Osteoblast (primary cell): ENCODE data around the gene HDAC4. TPM values are rescaled to one million over a fixed set of nuclear protein-coding genes. Genes with fewer than 3 reads are reported as not detected.

Source experiments
- DNase-seq: peaks from one replicate; pipeline ENCODE4 v3.0.0; 2011; ENCODE audit warnings: low spot score, mixed read lengths; ENCODE audit not compliant: insufficient read length; ENCODE audit errors: missing footprints
- H2AFZ ChIP-seq: 2 replicates; pipeline ENCODE4 v1.6.0; 2011; ENCODE audit warnings: mild to moderate bottlenecking, low read length
- H3K27ac ChIP-seq: 2 replicates; pipeline ENCODE4 v1.5.1; 2011; ENCODE audit warnings: mild to moderate bottlenecking, low read depth, low read length, moderate library complexity
- H3K27me3 ChIP-seq: 2 replicates; pipeline ENCODE4 v1.6.0; 2012; ENCODE audit warnings: mild to moderate bottlenecking, control low read depth, inconsistent platforms, low read length, moderate library complexity; ENCODE audit not compliant: insufficient read depth
- H3K36me3 ChIP-seq: 2 replicates; pipeline ENCODE4 v1.5.1; 2011; ENCODE audit warnings: mild to moderate bottlenecking, low read length, control low read depth, moderate library complexity; ENCODE audit not compliant: insufficient read depth
- H3K4me1 ChIP-seq: 2 replicates; pipeline ENCODE4 v1.5.1; 2011; ENCODE audit warnings: mild to moderate bottlenecking, low read length, control low read depth, moderate library complexity; ENCODE audit not compliant: insufficient read depth
- H3K4me2 ChIP-seq: 2 replicates; pipeline ENCODE4 v1.6.0; 2011; ENCODE audit warnings: mild to moderate bottlenecking, low read length; ENCODE audit not compliant: insufficient read depth
- H3K4me3 ChIP-seq: fragments of 200-600 bp; sonication (generic); 3 replicates; pipeline ENCODE4 v1.5.1; 2012; ENCODE audit warnings: mild to moderate bottlenecking, low read length, inconsistent platforms; ENCODE audit not compliant: insufficient read depth
- H3K79me2 ChIP-seq: 2 replicates; pipeline ENCODE4 v1.6.0; 2012; ENCODE audit warnings: mild to moderate bottlenecking, low read length, control low read depth, inconsistent platforms; ENCODE audit not compliant: insufficient read depth
- H3K9me3 ChIP-seq: 2 replicates; pipeline ENCODE4 v1.5.1; 2011; ENCODE audit warnings: low read depth, low read length, control low read depth
- H4K20me1 ChIP-seq: 2 replicates; pipeline ENCODE4 v1.6.0; 2012; ENCODE audit warnings: mild to moderate bottlenecking, low read length, control low read depth; ENCODE audit not compliant: insufficient read depth
- total RNA-seq: library from RNA; depleted of rRNA; stranded (reverse); fragments of >200 nt; gene quantifications from 2 replicates; pipeline ENCODE4 v1.2.3, GENCODE V29; 2012
- TF ChIP-seq, protein P1 (sequence below): IDR thresholded peaks from 2 replicates; pipeline ENCODE4 v1.5.1; 2011; ENCODE audit warnings: mild to moderate bottlenecking, low read depth, low read length, moderate library complexity; ENCODE audit errors: extremely low read depth

HDAC4 gene
- total RNA-seq, 1 donor = 30.8 TPM

DNA sequence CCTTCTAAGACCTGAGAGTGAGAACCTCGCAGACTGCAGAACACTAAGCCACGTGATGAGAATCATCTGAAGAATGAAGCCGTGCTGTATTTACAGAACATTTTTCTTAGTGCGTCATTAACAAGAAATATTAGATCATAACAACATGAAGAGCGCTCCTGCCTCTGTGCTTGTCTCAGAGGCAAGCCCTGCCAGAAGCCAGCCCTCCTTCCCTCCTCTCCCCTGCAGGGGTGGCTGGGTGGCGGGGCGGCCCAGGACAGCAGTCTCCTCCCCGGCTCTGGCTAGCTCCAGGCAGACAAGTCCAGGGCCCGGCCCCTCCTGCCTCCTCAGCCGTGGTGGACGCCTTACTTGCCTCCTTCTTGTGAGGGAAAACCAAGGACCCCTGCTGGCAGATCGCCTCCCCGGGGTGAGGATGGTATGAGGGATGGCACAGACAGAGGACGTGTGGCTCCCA is 290.2 kb downstream of the HDAC4 start:
- no peaks in the 10 kb centered on the region for H3K79me2 ChIP-seq
- H4K20me1 ChIP-seq = peaks cover 7% of the 10 kb centered on the region
- H3K36me3 ChIP-seq = no peaks in the 10 kb centered on the region
- H3K4me1 ChIP-seq = no peaks in the 10 kb centered on the region
- no peak overlapping the region for H3K4me3 ChIP-seq
- H3K27ac ChIP-seq = no peak overlapping the region
- no peak overlapping the region for H3K4me2 ChIP-seq
- H3K9me3 ChIP-seq = no peaks in the 10 kb centered on the region
- TF ChIP-seq, protein P1, sequence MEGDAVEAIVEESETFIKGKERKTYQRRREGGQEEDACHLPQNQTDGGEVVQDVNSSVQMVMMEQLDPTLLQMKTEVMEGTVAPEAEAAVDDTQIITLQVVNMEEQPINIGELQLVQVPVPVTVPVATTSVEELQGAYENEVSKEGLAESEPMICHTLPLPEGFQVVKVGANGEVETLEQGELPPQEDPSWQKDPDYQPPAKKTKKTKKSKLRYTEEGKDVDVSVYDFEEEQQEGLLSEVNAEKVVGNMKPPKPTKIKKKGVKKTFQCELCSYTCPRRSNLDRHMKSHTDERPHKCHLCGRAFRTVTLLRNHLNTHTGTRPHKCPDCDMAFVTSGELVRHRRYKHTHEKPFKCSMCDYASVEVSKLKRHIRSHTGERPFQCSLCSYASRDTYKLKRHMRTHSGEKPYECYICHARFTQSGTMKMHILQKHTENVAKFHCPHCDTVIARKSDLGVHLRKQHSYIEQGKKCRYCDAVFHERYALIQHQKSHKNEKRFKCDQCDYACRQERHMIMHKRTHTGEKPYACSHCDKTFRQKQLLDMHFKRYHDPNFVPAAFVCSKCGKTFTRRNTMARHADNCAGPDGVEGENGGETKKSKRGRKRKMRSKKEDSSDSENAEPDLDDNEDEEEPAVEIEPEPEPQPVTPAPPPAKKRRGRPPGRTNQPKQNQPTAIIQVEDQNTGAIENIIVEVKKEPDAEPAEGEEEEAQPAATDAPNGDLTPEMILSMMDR = no peak
- DNase-seq = no peak
- H2AFZ ChIP-seq = no peak overlapping the region
- H3K27me3 ChIP-seq = no peaks in the 10 kb centered on the region

DNA sequence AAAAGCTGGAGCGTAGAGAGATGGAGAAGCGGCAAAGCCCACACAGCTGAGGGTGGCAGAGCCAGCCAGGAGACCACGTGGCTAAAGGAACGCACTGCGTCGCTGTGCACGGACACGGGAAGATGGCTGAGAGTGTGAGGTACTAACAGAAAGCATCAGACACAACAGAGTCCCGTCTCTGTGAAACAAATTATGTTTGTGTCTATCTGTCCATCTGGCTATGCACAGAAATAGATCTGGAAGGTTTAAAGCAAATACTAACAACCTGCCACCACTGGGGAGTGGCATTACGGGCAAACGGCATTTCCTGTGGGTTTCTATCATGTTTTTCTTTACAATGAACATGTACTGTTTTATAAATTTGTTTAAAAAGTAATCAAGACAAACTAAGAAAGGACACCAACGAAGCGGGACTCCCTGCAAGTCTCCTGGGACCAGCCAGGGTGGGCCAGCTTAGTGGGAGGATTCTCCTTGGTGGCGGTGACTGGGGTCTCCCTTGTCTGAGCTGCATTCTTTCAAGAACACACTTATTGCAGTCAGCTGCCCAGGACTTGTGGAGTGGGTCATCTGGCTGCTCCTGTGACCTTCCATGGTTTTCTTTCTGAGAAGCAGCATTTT is 290.8 kb downstream of the HDAC4 start:
- H3K27ac ChIP-seq = no peak overlapping the region
- no peaks in the 10 kb centered on the region for H3K36me3 ChIP-seq
- no peaks in the 10 kb centered on the region for H3K27me3 ChIP-seq

GRCh38 chr2:239109041-239109927 is 291.5 kb downstream of the HDAC4 start:
- no peak overlapping the region for H3K4me2 ChIP-seq
- peaks cover 7% of the 10 kb centered on the region for H4K20me1 ChIP-seq
- H3K36me3 ChIP-seq = no peaks in the 10 kb centered on the region
- TF ChIP-seq, protein P1 = no peak
- H2AFZ ChIP-seq = no peak overlapping the region
- H3K27me3 ChIP-seq = no peaks in the 10 kb centered on the region
- no peaks in the 10 kb centered on the region for H3K9me3 ChIP-seq
- H3K79me2 ChIP-seq = no peaks in the 10 kb centered on the region
- no peak for DNase-seq
- no peak overlapping the region for H3K27ac ChIP-seq
- H3K4me3 ChIP-seq = no peak overlapping the region
- no peaks in the 10 kb centered on the region for H3K4me1 ChIP-seq

More for the DNA sequence above, 290.8 kb downstream of the HDAC4 start:
- Histone ChIP-seq H3K4me1 (no peaks in the 10 kb centered on the region), H3K4me2 (no peak overlapping the region), H3K9me3 (no peaks in the 10 kb centered on the region), H3K79me2 (no peaks in the 10 kb centered on the region), H2AFZ (no peak overlapping the region), H3K4me3 (no peak overlapping the region), H4K20me1 (peaks cover 7% of the 10 kb centered on the region)
- no peak for DNase-seq
- TF ChIP-seq, protein P1 = no peak

GRCh38 chr2:239108459-239108858 is 292.4 kb downstream of the HDAC4 start:
- DNase-seq = no peak

More at GRCh38 chr2:239108459-239108858, 292.4 kb downstream of the HDAC4 start:
- Histone ChIP-seq H3K27ac (no peak overlapping the region), H3K27me3 (no peaks in the 10 kb centered on the region), H3K4me1 (no peaks in the 10 kb centered on the region), H3K36me3 (no peaks in the 10 kb centered on the region), H3K79me2 (no peaks in the 10 kb centered on the region), H3K9me3 (no peaks in the 10 kb centered on the region), H3K4me2 (no peak overlapping the region), H2AFZ (no peak overlapping the region), H4K20me1 (peaks cover 7% of the 10 kb centered on the region), H3K4me3 (no peak overlapping the region)
- TF ChIP-seq, protein P1 = no peak
